Transverse colon (tissue), 4 donors: ENCODE data around the gene GPR142. TPM values are rescaled to one million over a fixed set of nuclear protein-coding genes. Genes with fewer than 3 reads are reported as not detected.

ENCODE experiments used
- DNase-seq: peaks from one replicate; pipeline ENCODE4 v3.0.0-alpha.2; 2019
- H3K27ac ChIP-seq, 4 donors: fragments of 200-600 bp; sonication (generic); 2 replicates each; pipeline ENCODE4 v1.5.1; 2016 to 2018; ENCODE audit warnings: inconsistent platforms in 4 of 4
- H3K27me3 ChIP-seq: fragments of 200-600 bp; sonication (generic); 2 replicates; pipeline ENCODE4 v1.5.1; 2017; ENCODE audit warnings: inconsistent platforms
- H3K36me3 ChIP-seq, 4 donors: fragments of 200-600 bp; sonication (generic); 2 replicates each; pipeline ENCODE4 v1.5.1; 2017 to 2019; ENCODE audit warnings: inconsistent platforms in 4 of 4
- H3K4me1 ChIP-seq, 4 donors: fragments of 200-600 bp; sonication (generic); 2 replicates each; pipeline ENCODE4 v1.5.1; 2017 to 2020; ENCODE audit warnings: inconsistent platforms in 4 of 4
- H3K4me3 ChIP-seq, 4 donors: fragments of 200-600 bp; sonication (generic); 1 replicate in 1 of 4; 2 replicates in 3 of 4; pipeline versions ENCODE4 v1.5.1 to v1.6.1; 2017 to 2019; ENCODE audit warnings: inconsistent platforms in 4 of 4
- H3K9me3 ChIP-seq, 2 donors: fragments of 200-600 bp; sonication (generic); 2 replicates each; pipeline ENCODE4 v1.5.1; 2017 to 2019; ENCODE audit warnings: inconsistent platforms in 2 of 2
- CTCF ChIP-seq, 5 experiments: fragments of 200-600 bp in 3 of 5; fragments of 450-650 bp in 2 of 5; sonication (generic) in 3 of 5; IDR thresholded peaks; 1 replicate in 2 of 5; 2 replicates in 3 of 5; pipeline ENCODE4 v1.5.1; 2016 to 2017; ENCODE audit warnings: antibody characterized with exemption in 5 of 5, inconsistent platforms in 3 of 5, mild to moderate bottlenecking in 2 of 5, moderate library complexity in 1 of 5
- EP300 ChIP-seq: sonication (generic); formaldehyde crosslinking; IDR thresholded peaks from one replicate; pipeline ENCODE4 v1.6.1; 2017; ENCODE audit warnings: antibody characterized with exemption, low read depth
- POLR2A ChIP-seq: fragments of 450-650 bp; IDR thresholded peaks from one replicate; pipeline ENCODE4 v1.6.1; 2016; ENCODE audit warnings: antibody characterized with exemption, mild to moderate bottlenecking, moderate library complexity
- POLR2AphosphoS5 ChIP-seq, 3 donors: sonication (generic); formaldehyde crosslinking; IDR thresholded peaks; one replicate each; pipeline ENCODE4 v1.6.1; 2016; ENCODE audit warnings: antibody characterized with exemption in 3 of 3
- WGBS, 2 donors: methylation state at CpG; one replicate each; pipeline ENCODE4 v1.1.5; 2018; ENCODE audit warnings: low coverage in 1 of 2; 5-methylcytosine and 5-hydroxymethylcytosine counted together
- in situ Hi-C, 4 donors: fragments of 200-750 bp; cut with MboI; loops; one replicate each; pipeline versions ENCODE4 v1.15.0 to v1.15.1; 2017; ENCODE audit warnings: low sequenced_read_pairs in 3 of 4, low pct_ligation_motif_present in 1 of 4, low pct_unique_long_range_greater_than_20kb in 1 of 4
- intact Hi-C: fragments of 100-400 bp; cut with DNase I; formaldehyde crosslinking; loops from one replicate; pipeline ENCODE4 v1.15.1; 2023; ENCODE audit warnings: low total_unique reads
- total RNA-seq, 4 donors: library from RNA; depleted of rRNA; stranded (reverse); fragments of >200 nt; gene quantifications; one replicate each; pipeline ENCODE4 v1.1.0, GENCODE V29; 2016

Gene GPR142
- total RNA-seq, 4 donors from 2014 or later: 0.48 TPM; not detected in 3

GRCh38 chr17:74325743-74326379, 41.4 kb upstream of the GPR142 start, which contains the start of gene KIF19:
TSS of gene KIF19 (plus strand) at chr17:74326226. CDS start at chr17:74326350, 124 bp downstream.
- DNase-seq: peak; percentile 67
- Histone ChIP-seq H3K9me3 (no peaks in the 10 kb centered on the region), H3K27me3 (peaks cover 38% of the 10 kb centered on the region), H3K4me1 (peaks cover 0 to 21% (median 13%) of the 10 kb centered on the region in 4 donors), H3K36me3 (no peaks in the 10 kb centered on the region), H3K4me3 (peak within 1 kb of the TSS in 3 of 4 donors; percentile 17 to 44 (median 30)), H3K27ac (peak within 1 kb of the TSS in 1 of 4 donors; percentile 17)
- in situ Hi-C loops: no loop called here
- WGBS, 2 donors: 12% methylated on average over 52 of the region's 73 CpGs; no CpG with 5 or more reads in 1 of the 2 donors
- TF ChIP-seq POLR2AphosphoS5 (IDR thresholded peaks at IDR 0.05): peak in 1 of 3 donors; percentile 25
- TF ChIP-seq CTCF (IDR thresholded peaks at IDR 0.05): no peak
- intact Hi-C loops: no loop called here

- H3K36me3 ChIP-seq: no peaks in the 10 kb centered on the region
- in situ Hi-C loops: no loop called here
- H3K9me3 ChIP-seq: no peaks in the 10 kb centered on the region
- peaks cover 0 to 21% (median 13%) of the 10 kb centered on the region in 4 donors for H3K4me1 ChIP-seq
- WGBS, 2 donors: 23% methylated on average over 9 of the region's 10 CpGs; no CpG with 5 or more reads in 1 of the 2 donors
- H3K27me3 ChIP-seq: peaks cover 38% of the 10 kb centered on the region
- intact Hi-C loops: no loop called here
- H3K4me3 ChIP-seq: peak overlapping the region in 3 of 4 donors; percentile 17 to 44 (median 30)
- DNase-seq: no peak
- no peak overlapping the region for H3K27ac ChIP-seq
- TF ChIP-seq EP300: no peak
- TF ChIP-seq POLR2AphosphoS5 (IDR thresholded peaks at IDR 0.05): no peak
- TF ChIP-seq CTCF (IDR thresholded peaks at IDR 0.05): no peak
- TF ChIP-seq POLR2A: no peak
Observed at GRCh38 chr17:74326506-74326905, 40.8 kb upstream of the GPR142 start.

GRCh38 chr17:74328487-74328886, 38.8 kb upstream of the GPR142 start:
- 97% methylated on average over 3 of the region's 3 CpGs; no CpG with 5 or more reads in 1 of the 2 donors for WGBS, 2 donors
- TF ChIP-seq POLR2A (no peak), EP300 (no peak), CTCF (IDR thresholded peaks at IDR 0.05) (no peak), POLR2AphosphoS5 (IDR thresholded peaks at IDR 0.05) (no peak)
- peaks cover 0 to 25% (median 13%) of the 10 kb centered on the region in 4 donors for H3K4me1 ChIP-seq
- H3K27ac ChIP-seq: no peak overlapping the region
- in situ Hi-C loops: no loop called here
- no peaks in the 10 kb centered on the region for H3K36me3 ChIP-seq
- no peak for DNase-seq
- H3K9me3 ChIP-seq: no peaks in the 10 kb centered on the region
- intact Hi-C loops: no loop called here
- peaks cover 38% of the 10 kb centered on the region for H3K27me3 ChIP-seq
- H3K4me3 ChIP-seq: no peak overlapping the region

GRCh38 chr17:74329378-74329777, 37.9 kb upstream of the GPR142 start:
- intact Hi-C loops (no loop called here), in situ Hi-C loops (no loop called here)
- DNase-seq: no peak
- Histone ChIP-seq H3K4me1 (peaks cover 0 to 25% (median 13%) of the 10 kb centered on the region in 4 donors), H3K27me3 (peaks cover 38% of the 10 kb centered on the region), H3K9me3 (no peaks in the 10 kb centered on the region), H3K4me3 (no peak overlapping the region), H3K27ac (no peak overlapping the region), H3K36me3 (no peaks in the 10 kb centered on the region)
- TF ChIP-seq EP300: no peak
- TF ChIP-seq POLR2A: no peak
- no peak for TF ChIP-seq POLR2AphosphoS5 (IDR thresholded peaks at IDR 0.05)
- no peak for TF ChIP-seq CTCF (IDR thresholded peaks at IDR 0.05)
- 52 to 60% methylated on average over 3 of the region's 3 CpGs for WGBS, 2 donors
